DLD1 (cell line): ENCODE measurements around the gene MIEF2.
"Not testable (repeated sequence)": the region's sequence is repeated elsewhere in the genome, so short reads cannot be mapped to it uniquely, and the experiment has no call there.

ENCODE experiments used
- in situ Hi-C: cut with HindIII; loops from 2 replicates; pipeline ENCODE4 v1.10.0; 2017; ENCODE audit warnings: low sequenced_read_pairs

Gene MIEF2

GRCh38 chr17:18280766-18281371, 20.4 kb downstream of the MIEF2 start:
- in situ Hi-C loops: no loop called here

GRCh38 chr17:18281788-18282187, 21.3 kb downstream of the MIEF2 start:
- in situ Hi-C loops: no loop called here

GRCh38 chr17:18285296-18285695, 24.8 kb downstream of the MIEF2 start:
- in situ Hi-C loops: no loop called here

- in situ Hi-C loops: no loop called here
Observed at GRCh38 chr17:18291718-18292540, 31.5 kb downstream of the MIEF2 start.

- in situ Hi-C loops: not testable (repeated sequence)
Observed at GRCh38 chr17:18298061-18298460, 37.6 kb downstream of the MIEF2 start.

GRCh38 chr17:18300725-18301480, 40.4 kb downstream of the MIEF2 start:
- in situ Hi-C loops: no loop called here

GRCh38 chr17:18303206-18303605, 42.7 kb downstream of the MIEF2 start:
- in situ Hi-C loops: not testable (repeated sequence)

GRCh38 chr17:18309202-18309601, 48.7 kb downstream of the MIEF2 start:
- in situ Hi-C loops: no loop called here

- in situ Hi-C loops: no loop called here
Observed at GRCh38 chr17:18314059-18314730, 53.7 kb downstream of the MIEF2 start.

- in situ Hi-C loops: no loop called here
Observed at GRCh38 chr17:18314731-18315561, 54.5 kb downstream of the MIEF2 start, which contains the start of the genes SMCR8 and TOP3A. TSS of gene SMCR8 (plus strand) at chr17:18315293. CDS start at chr17:18315790, 497 bp downstream. TSS of gene TOP3A (minus strand) at chr17:18314994. CDS start at chr17:18314778, 216 bp downstream.

GRCh38 chr17:18315562-18315922, 55.1 kb downstream of the MIEF2 start:
- in situ Hi-C loops: no loop called here

- in situ Hi-C loops: no loop called here
Observed at GRCh38 chr17:18315961-18316360, 55.5 kb downstream of the MIEF2 start.
